HG03378 (cell line): ENCODE results near the gene DPP6.

Source experiments
- ATAC-seq: cut with Tn5 transposase; IDR thresholded peaks from one replicate; pipeline ENCODE4 v1.9.1; 2021; ENCODE audit warnings: mild to moderate bottlenecking, moderate library complexity; ENCODE audit not compliant: unreplicated experiment

DPP6 gene

GRCh38 chr7:154440058-154440457, 387.9 kb downstream of the DPP6 start:
- no peak for ATAC-seq

GRCh38 chr7:154440651-154441050, 388.5 kb downstream of the DPP6 start:
- no peak for ATAC-seq

GRCh38 chr7:154441811-154442210, 389.6 kb downstream of the DPP6 start:
- no peak for ATAC-seq

- no peak for ATAC-seq
Measured at GRCh38 chr7:154442939-154443338, 390.7 kb downstream of the DPP6 start.

GRCh38 chr7:154450451-154450850, 398.3 kb downstream of the DPP6 start:
- ATAC-seq, result no peak

- no peak for ATAC-seq
Measured at GRCh38 chr7:154451480-154452457, 399.6 kb downstream of the DPP6 start.

- no peak for ATAC-seq
Measured at GRCh38 chr7:154463794-154464193, 411.6 kb downstream of the DPP6 start.

GRCh38 chr7:154469652-154470051, 417.5 kb downstream of the DPP6 start:
- ATAC-seq, result no peak

- no peak for ATAC-seq
Measured at GRCh38 chr7:154472343-154472742, 420.1 kb downstream of the DPP6 start.

- no peak for ATAC-seq
Measured at GRCh38 chr7:154473360-154473759, 421.2 kb downstream of the DPP6 start.

- ATAC-seq, result no peak
Measured at GRCh38 chr7:154474903-154475520, 422.8 kb downstream of the DPP6 start.

- ATAC-seq, result no peak
Measured at GRCh38 chr7:154475864-154476263, 423.7 kb downstream of the DPP6 start.

- no peak for ATAC-seq
Measured at GRCh38 chr7:154480817-154481216, 428.6 kb downstream of the DPP6 start.

- no peak for ATAC-seq
Measured at GRCh38 chr7:154482863-154483262, 430.7 kb downstream of the DPP6 start.

GRCh38 chr7:154484406-154484805, 432.2 kb downstream of the DPP6 start:
- no peak for ATAC-seq

GRCh38 chr7:154484943-154485342, 432.7 kb downstream of the DPP6 start:
- no peak for ATAC-seq

- no peak for ATAC-seq
Measured at GRCh38 chr7:154489897-154490296, 437.7 kb downstream of the DPP6 start.

- ATAC-seq, result no peak
Measured at GRCh38 chr7:154493594-154493993, 441.4 kb downstream of the DPP6 start.

- ATAC-seq, result no peak
Measured at GRCh38 chr7:154497751-154498150, 445.6 kb downstream of the DPP6 start.

- no peak for ATAC-seq
Measured at GRCh38 chr7:154503962-154504550, 451.9 kb downstream of the DPP6 start.

GRCh38 chr7:154504918-154505317, 452.7 kb downstream of the DPP6 start:
- no peak for ATAC-seq

GRCh38 chr7:154505362-154505761, 453.2 kb downstream of the DPP6 start:
- no peak for ATAC-seq
